ENCODE measurements around the gene PPP2R5B.

GRCh38 chr11:64905516-64906313 lies 18.8 kb upstream of the PPP2R5B start:
- no peak for TF ChIP-seq POLR2AphosphoS5 (IDR thresholded peaks at IDR 0.05; ENCODE audit: borderline replicate concordance, low read depth, low read length)
- TF ChIP-seq EZH2 (IDR thresholded peaks at IDR 0.05) = no peak
- no peak for TF ChIP-seq FOXP2 (optimal IDR thresholded peaks at IDR 0.05; ENCODE audit: control extremely low read depth, extremely low read length, insufficient read depth)
